ENCODE data around the gene PON3. TPM values are rescaled to one million over a fixed set of nuclear protein-coding genes. Genes with fewer than 3 reads are reported as not detected.

The PON3 gene
- total RNA-seq, 1 donor from 2014 or later: 0.57 TPM

DNA sequence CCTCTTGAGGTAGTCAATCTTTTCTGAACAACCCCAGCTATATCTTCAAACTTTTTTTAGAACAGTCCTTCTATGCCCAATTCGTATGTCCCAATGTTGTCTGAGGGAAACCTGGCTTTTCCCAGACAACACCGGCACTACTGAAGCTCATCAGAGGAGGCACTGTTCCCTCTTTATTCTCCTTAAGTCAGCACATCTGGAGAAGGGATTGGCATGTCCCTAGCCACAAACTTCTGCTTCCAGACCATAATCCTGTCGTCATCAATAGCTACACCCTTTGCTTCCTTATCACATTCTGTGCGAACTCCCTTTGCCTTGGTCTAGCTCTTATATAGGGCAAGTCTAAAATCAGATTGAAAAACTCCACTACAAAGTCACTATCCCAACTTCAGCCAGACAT lies 22.9 kb downstream of the PON3 start:
- ATAC-seq (no peak), DNase-seq (ENCODE audit: missing footprints) (no peak)
- intact Hi-C loops (cut with DNase I): no loop called here

DNA sequence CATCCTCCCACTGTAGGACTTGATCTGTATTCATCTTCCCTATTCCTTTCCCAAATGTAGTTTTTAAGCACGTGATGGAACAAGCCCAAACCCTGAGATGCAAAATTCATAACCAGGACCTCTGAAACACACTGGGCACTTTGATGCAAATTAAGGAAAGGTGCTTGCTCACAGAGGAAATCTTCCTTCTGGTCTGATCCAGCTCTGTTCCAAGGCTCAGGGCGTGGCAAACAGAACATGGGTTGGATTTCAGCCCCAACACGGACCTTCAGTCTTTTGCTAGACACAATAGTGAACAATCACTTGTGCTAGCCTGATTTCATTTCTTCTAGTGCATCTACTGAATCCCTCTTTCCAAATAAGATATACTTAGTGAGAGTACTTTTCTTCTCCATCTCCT lies 27.9 kb downstream of the PON3 start:
- no peak for DNase-seq (ENCODE audit: missing footprints)
- no peak for ATAC-seq
- intact Hi-C loops (cut with DNase I): no loop called here

DNA sequence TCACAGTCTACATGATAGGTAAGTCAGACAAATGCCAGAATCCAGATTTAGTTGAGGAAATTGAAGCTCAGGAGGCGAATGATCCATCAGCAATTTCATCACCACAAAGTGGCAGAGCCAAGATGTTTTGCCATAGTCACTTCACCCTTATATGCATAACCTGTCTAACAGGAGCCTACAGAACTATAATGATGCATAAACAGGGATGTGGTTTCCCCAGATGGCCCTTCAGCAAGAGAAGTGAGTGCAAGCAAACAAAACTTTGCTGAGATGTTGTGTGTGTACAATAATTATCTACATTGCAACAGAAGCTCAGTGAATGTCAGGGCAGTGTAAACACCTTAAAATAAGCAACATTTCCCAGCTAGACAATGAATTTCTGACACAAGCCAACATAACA lies 28.6 kb downstream of the PON3 start:
- DNase-seq (ENCODE audit: missing footprints) (no peak), ATAC-seq (no peak)
- intact Hi-C loops (cut with DNase I): no loop called here

DNA sequence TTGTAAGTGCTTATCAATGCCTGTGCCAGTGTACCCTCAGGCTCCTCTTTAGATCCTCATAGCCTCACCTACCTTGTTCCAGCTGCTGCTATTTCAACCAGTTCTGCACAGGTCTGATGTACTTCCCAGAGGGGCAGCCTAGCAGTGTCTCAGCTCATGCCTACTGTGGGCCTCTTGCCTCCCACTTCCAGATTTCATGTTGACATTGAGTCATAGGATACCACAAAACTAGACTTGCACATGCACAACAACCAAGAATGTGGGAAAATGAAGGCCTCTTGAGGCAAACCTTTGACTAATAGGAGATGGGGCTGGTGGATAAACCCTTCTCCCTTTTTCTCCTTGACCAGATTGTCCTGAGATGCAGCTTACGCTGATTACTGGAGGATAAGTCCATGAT lies 31.0 kb downstream of the PON3 start:
- ATAC-seq (no peak), DNase-seq (ENCODE audit: missing footprints) (no peak)
- intact Hi-C loops (cut with DNase I): no loop called here

DNA sequence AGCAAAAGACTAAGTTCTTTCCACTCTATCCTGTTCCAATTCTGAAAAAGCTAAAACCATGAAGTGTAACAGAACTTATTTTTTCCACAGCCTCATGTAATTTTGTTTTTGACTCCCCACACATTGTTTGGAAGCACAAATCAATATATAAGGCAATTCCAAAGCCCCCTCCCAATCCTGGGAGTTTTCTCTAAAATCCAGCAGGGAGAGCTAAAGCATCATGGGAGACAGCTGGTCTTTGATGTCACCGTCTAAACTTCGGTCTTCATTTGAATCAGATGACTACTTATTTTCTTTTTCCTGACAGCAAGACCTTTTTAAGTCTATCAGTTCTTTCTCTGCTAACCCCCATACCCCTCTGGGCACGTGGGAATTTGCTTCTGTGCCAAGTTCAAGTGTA lies 38.6 kb downstream of the PON3 start:
- DNase-seq (ENCODE audit: missing footprints) (no peak), ATAC-seq (no peak)
- intact Hi-C loops (cut with DNase I): no loop called here

DNA sequence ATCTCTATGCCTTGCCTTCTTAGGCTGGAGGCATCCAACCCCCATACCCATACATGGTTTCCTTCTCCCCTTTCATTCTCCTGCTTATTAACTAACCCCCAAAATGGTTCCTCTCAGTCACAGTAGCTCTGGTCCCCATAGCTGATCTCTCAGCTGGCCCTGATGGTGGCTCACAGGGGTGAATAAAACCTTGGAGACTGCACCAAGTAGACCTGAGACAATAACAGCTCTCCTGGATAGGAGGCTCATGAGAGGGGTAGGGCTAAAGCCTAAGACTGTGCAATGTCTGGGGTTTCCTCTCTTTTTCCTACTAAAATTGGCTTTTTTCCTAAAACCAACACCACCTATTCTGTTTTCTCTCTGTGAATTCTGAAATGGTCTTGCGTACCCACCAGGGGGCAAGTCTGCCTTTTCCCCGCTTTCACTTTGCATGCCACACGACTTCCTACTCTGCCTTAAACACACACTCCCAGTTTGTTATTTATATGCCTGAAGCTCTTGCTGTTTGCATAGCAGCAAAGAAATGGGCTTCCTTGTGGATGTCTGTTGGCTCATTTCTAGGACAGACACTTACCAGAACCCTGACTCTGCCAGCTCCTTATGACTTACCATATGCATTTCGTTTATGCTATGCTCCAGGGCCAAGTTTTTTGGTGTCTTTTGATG lies 53.4 kb downstream of the PON3 start:
- DNase-seq (ENCODE audit: missing footprints) (no peak), ATAC-seq (no peak)
- intact Hi-C loops (cut with DNase I): no loop called here

DNA sequence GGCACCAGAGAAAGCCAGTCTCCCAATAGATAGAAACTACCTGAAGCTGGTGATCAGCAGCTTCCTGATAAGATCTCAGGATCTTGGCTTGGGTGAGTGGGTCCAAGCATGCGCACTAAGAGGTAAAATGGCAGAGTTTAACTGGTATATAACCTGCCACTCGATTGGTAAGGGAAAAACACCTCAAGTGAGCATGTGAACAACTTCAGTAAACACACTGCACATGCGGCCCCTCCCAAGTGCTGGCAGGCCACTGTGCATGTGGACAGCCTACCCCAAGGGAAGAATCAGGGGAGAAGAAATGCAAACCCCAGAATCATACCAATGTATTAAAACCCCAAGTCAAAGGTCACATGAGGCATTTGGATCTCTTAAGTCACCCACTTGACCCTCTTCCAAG lies 54.1 kb downstream of the PON3 start:
- intact Hi-C loops (cut with DNase I): no loop called here
- no peak for DNase-seq (ENCODE audit: missing footprints)
- ATAC-seq: no peak

DNA sequence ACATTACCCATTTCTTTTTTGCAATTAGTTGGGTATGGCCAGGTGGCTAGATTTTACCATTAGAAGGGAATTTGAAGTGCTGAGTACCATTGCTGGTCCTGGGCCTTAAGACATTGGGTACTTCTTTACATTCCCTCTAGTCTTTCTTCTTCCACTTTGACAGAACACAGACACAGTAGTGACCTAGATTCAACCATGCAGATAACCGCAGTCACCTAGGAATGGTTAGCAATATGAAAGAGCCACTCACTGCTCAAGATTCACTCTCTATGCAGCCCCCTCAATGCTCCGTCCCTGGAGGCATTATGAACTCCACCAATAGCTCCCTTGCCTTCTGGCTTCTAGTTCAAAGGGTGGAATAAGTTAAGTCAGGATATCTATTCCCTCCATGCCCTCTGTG lies 55.7 kb downstream of the PON3 start:
- ATAC-seq: no peak
- no peak for DNase-seq (ENCODE audit: missing footprints)
- intact Hi-C loops (cut with DNase I): no loop called here

DNA sequence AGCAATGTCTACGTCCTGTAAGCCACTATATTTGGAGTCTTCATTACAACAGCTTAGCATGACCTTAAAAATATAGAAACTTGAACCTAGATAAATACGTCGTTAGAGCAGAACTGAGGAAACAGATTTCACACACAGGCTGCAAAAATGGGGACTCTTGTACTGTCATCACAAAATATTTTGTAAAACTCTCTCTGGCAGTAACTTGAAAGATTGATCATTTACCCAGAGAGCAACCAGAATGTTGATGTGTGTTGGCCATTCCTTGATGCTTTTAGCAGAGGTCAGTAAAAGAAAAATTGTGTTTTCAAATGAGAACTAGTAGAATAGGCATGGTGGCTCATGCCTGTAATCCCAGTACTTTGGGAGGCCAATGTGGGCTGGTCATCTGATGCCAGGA lies 57.3 kb downstream of the PON3 start:
- intact Hi-C loops (cut with DNase I): no loop called here
- ATAC-seq: no peak
- no peak for DNase-seq (ENCODE audit: missing footprints)

DNA sequence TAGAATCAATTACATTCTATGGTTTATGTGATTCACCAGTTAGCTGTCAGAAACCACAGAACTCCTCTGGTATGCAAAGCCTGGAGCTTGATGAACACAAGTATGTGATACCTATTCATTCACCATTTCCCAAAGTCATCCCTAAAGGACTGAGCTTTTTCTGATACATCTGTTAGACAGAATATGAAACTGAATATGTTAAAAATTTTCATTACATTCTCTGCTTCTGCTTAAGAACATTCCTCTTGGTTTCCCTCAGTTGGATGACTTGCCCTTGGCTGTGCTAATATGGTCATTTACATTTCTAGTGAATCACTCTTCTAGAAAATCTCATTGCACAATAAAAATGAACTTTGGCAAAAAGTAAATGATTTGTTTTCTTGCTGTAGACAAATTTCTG lies 61.1 kb downstream of the PON3 start:
- ATAC-seq (no peak), DNase-seq (ENCODE audit: missing footprints) (no peak)
- intact Hi-C loops (cut with DNase I): no loop called here

DNA sequence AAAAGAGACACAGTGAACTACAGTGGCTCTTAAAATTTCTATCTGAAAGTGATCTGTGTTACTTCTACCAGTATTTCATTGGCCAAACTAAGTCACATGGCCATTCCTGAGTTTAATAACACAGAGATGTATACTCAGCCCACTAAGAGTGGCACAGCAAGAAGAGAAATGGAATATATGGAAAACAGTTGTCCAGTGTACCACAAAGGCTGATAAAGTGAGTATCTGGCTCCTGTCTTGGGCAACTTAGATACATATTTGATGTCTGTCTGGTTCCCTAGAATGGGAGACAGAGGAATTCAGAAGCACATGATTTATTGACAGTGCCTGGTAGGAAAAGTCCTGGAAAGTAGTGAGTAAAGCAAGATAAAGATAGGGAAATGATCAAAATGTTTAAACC lies 61.7 kb downstream of the PON3 start:
- DNase-seq (ENCODE audit: missing footprints) (no peak), ATAC-seq (no peak)
- intact Hi-C loops (cut with DNase I): no loop called here

DNA sequence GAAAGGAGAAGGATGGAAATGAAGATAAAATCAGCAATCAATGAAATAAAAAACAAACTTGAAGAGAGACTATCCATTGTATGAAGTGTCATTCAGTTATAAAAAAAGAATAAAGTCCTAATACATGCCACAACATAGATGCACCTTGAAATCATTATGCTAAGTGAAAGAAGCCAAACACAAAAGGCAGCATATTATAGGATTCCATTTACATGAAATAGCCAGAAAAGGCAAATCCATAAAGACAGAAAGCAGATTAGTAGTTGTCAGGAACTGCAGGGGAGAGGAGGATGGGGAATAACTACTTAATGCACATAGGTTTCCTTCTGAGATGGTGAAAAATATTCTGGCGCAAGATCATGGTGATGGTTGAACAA lies 65.2 kb downstream of the PON3 start:
- no peak for DNase-seq (ENCODE audit: missing footprints)

DNA sequence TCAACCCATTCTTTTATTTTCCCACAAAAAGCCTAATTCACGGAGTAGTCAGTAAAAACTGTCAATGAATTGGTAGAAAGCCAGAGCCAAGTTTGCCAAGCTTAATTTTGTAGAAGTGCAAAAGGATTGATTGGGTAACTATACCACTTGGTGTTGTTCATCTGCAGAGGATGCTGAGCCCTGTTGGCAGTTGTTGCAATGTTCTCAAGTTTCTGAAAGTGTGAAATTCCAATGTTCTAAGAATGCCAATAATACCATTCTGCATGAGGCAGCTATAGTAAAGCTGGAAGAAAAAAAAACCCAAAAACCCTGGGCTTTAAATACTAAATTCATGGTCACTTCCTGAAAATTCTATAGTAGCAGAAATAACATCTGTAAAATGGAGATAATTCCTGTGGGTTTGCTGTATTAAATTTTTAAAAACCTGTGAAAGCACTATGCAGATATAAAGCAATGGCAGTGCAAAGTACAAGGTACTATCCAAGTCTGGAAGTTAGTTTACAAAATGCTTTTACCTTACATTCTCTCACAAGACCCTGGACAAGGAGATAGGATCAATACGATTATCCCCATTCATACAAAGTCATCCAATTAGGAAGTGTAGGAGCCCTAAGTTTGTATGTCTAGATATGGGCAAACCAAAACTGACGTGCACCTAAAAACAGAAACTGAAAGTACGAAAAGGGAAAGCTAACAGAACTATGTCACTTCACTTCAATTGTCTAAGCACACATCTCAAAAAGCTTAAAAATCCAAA lies 65.8 kb downstream of the PON3 start:
- no peak for ATAC-seq
- no peak for DNase-seq (ENCODE audit: missing footprints)
- intact Hi-C loops (cut with DNase I): no loop called here

More for the DNA sequence above, 65.2 kb downstream of the PON3 start:
- no peak for ATAC-seq
- intact Hi-C loops (cut with DNase I): no loop called here

DNA sequence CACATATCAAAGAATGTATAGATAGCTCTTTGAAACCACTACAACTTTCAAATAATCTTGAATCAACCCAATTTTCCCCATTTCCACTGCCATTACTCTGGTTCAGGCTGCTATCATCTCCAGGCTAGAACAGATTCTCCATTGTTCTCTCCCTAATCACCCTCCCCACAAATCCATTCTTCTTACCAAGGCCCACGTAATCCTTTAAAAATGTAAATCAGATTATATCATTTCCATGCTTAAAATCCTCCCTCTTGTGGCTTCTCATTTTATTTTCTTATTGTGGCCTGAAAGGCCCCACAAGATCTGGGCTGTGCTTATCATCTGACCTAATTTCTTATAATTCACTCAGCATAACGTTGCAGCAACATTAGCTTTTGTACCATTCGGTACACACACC lies 68.8 kb downstream of the PON3 start:
- intact Hi-C loops (cut with DNase I): no loop called here
- ATAC-seq (no peak), DNase-seq (ENCODE audit: missing footprints) (no peak)

DNA sequence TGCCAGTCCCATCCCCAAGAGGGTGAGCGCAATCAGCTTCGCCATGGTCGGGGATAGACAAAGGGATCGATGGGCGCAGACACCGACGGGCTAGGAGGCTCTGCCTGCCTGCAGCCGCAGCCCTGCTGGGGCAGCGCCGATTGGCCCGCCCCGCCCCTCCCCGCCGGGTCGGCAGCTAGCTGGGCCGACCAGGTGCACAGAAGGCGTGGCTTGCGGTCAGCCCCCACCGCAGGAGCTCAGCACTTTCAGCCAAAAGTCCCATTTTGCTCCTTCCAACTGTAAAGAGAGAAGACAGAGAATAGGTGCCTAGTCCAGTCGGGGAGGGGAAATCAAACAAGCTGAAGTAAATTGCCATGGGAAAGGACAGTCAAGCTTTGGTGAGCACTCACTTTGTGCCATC lies 71.7 kb downstream of the PON3 start, which contains the start of gene PON1:
TSS of gene PON1 (minus strand) at position 102 of the 400 bp plus-strand sequence. CDS start at position 45, 57 bp downstream.
- DNase-seq (ENCODE audit: missing footprints) (no peak), ATAC-seq (no peak)
- intact Hi-C loops (cut with DNase I): no loop called here

DNA sequence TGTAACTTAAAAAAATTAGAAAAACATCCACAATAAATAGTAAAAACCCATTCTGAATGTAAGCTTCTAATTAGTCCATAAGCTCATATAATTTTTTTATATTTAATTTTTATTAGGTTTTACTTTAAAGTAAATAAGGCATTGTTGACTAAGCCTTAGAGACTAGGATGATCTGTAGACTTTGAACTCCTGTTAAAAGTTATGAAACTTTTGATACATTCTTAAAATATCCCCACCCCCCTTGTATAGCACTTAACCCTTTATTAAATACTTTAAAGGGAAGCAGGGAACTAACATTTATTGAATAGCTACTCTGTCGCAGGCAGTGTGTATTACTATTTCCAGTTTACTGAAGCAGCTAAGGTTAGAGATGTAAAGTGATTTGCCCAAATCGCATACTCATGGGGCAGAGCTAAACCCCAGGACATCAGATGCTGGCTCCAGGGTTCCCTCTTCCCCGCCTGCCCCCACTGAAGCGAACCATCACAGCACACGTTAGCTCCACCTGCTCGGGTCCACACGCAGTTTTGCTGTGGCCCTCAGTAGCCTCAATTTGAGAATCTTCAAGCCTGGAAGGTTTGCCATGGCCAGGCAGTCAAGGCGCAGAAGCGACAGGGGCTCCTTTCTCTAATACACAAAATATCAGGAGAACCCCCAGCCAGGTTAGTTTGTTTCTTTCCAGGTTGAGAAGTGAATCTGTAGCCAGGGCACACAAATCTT lies 72.6 kb downstream of the PON3 start:
- ATAC-seq (no peak), DNase-seq (ENCODE audit: missing footprints) (no peak)
- intact Hi-C loops (cut with DNase I): no loop called here

DNA sequence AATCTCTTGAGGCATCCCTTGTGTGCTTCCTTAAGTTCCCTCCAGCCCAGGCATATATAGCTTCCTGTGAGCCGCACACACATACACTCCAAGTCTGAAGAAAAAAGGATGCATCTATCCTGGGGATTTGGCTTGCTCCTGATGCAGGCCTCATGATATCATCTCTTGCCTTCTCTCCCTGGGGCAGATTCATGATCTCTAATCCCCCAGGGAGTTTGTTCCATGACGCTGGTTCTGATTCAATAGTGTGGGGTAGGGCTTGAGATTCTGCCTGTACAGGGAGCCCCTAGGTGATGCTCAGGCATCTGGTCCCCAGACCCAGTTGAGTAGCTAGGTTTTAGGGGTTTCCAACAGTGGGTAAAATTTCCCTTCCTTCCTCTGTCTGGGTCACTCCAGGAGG lies 73.3 kb downstream of the PON3 start:
- ATAC-seq (no peak), DNase-seq (ENCODE audit: missing footprints) (no peak)
- intact Hi-C loops (cut with DNase I): no loop called here

DNA sequence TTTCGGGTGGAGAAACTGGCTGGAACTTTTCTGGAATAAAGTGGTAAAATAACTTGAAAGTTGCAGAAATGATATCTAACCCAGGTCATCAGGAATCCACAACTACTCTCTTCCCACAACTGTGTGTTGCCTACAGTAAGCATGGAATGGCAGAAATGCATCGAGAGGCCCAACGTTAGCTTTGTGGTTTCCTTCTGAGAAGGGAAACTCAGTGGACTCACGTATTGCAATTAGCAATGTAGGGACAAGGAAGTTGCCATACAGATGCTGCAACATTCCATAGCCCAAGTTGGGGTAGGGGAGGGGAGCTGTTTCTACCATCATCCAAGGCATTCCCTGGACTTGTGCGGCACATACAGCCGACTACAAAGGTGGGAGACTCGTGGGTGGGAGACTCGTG lies 73.8 kb downstream of the PON3 start:
- ATAC-seq (no peak), DNase-seq (ENCODE audit: missing footprints) (no peak)
- intact Hi-C loops (cut with DNase I): no loop called here

DNA sequence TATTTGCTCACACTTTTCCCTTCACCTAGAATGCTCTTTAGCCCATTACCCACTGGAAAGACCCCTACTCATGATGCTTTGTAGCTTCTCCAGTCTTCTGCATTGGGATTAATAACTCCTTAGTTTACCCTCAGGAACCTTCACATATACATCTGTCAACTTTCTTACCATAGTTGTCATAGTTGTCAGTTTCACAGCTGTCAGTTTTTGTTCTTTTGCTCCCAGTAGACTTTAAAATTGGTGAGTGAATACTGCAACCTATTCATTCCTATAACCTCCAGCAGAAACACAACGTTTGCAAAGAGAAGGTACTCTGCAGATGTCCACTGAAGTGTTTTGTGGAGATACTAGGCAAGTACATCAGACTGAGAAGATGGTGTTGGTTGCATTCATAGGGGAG lies 74.5 kb downstream of the PON3 start:
- intact Hi-C loops (cut with DNase I): no loop called here
- no peak for ATAC-seq
- DNase-seq (ENCODE audit: missing footprints): no peak

DNA sequence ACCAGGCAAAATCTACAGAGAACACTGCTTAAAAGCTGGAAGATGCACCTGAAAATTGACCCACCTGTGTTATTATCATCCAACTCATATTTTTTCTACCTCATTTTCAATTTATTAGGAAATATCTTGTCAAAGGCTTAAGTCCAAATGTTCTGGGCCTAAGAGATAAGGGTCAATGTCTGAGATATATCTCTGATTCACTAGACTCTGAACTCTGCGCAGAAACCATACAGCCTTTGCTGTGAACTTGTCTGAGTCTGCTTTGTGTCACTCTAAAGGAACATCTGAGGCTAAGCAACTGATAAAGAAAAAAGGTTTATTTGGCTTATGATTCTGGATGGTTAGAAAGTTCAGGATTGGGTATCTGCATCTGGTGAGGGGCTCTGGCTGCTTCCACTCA lies 75.5 kb downstream of the PON3 start:
- DNase-seq (ENCODE audit: missing footprints) (no peak), ATAC-seq (no peak)
- intact Hi-C loops (cut with DNase I): no loop called here

Measured in Right ventricle myocardium inferior (tissue), 1 donor.